C4-2B (cell line): ENCODE measurements around the gene SDK2.

ENCODE experiments used
- ZFX ChIP-seq: fragments of 450-650 bp; IDR thresholded peaks from 2 replicates; pipeline ENCODE4 v1.6.1; 2017
- TF ChIP-seq, protein P1 (sequence below): fragments of 450-650 bp; conservative IDR thresholded peaks from 2 replicates; pipeline ENCODE4 v1.5.1; 2017; ENCODE audit warnings: mild to moderate bottlenecking

GRCh38 chr17:73376636-73377035 is 267.6 kb downstream of the SDK2 start:
- TF ChIP-seq, protein P1, sequence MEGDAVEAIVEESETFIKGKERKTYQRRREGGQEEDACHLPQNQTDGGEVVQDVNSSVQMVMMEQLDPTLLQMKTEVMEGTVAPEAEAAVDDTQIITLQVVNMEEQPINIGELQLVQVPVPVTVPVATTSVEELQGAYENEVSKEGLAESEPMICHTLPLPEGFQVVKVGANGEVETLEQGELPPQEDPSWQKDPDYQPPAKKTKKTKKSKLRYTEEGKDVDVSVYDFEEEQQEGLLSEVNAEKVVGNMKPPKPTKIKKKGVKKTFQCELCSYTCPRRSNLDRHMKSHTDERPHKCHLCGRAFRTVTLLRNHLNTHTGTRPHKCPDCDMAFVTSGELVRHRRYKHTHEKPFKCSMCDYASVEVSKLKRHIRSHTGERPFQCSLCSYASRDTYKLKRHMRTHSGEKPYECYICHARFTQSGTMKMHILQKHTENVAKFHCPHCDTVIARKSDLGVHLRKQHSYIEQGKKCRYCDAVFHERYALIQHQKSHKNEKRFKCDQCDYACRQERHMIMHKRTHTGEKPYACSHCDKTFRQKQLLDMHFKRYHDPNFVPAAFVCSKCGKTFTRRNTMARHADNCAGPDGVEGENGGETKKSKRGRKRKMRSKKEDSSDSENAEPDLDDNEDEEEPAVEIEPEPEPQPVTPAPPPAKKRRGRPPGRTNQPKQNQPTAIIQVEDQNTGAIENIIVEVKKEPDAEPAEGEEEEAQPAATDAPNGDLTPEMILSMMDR: no peak
- TF ChIP-seq ZFX: no peak
